Fibroblast of mammary gland (primary cell): ENCODE data around the gene ZNF559.

Source experiments
- DNase-seq: peaks from one replicate; pipeline ENCODE4 v3.0.0-alpha.2; 2010; ENCODE audit warnings: low read depth
- H3K4me3 ChIP-seq: 2 replicates; pipeline ENCODE4 v1.5.1; 2011; ENCODE audit warnings: low read depth, mild to moderate bottlenecking, low read length, moderate library complexity; ENCODE audit not compliant: control insufficient read depth
- TF ChIP-seq, protein P1 (sequence below): conservative IDR thresholded peaks from 2 replicates; pipeline ENCODE4 v1.5.1; 2011; ENCODE audit warnings: low read depth, low read length, inconsistent platforms; ENCODE audit not compliant: control insufficient read depth, insufficient read depth

The ZNF559 gene

DNA sequence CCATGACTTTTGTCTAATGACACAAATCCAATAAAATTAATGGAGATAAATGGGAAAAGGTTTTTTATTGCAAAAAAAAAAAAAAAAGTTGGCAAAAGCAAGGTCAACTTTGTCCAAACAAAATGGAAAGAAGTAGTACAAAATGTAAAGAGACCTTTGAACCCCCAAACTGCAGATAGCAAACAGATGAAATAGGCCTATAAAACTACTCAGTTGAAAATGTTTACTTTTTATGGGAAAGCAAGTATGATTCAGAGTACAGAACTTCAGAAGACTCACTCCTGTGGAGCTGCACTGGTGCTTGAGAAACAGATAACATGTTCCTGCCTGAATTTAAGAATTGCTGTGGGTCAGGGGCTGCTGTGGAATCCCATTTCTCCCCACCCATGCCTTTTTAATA lies 29.0 kb downstream of the ZNF559 start:
- TF ChIP-seq, protein P1, sequence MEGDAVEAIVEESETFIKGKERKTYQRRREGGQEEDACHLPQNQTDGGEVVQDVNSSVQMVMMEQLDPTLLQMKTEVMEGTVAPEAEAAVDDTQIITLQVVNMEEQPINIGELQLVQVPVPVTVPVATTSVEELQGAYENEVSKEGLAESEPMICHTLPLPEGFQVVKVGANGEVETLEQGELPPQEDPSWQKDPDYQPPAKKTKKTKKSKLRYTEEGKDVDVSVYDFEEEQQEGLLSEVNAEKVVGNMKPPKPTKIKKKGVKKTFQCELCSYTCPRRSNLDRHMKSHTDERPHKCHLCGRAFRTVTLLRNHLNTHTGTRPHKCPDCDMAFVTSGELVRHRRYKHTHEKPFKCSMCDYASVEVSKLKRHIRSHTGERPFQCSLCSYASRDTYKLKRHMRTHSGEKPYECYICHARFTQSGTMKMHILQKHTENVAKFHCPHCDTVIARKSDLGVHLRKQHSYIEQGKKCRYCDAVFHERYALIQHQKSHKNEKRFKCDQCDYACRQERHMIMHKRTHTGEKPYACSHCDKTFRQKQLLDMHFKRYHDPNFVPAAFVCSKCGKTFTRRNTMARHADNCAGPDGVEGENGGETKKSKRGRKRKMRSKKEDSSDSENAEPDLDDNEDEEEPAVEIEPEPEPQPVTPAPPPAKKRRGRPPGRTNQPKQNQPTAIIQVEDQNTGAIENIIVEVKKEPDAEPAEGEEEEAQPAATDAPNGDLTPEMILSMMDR = no peak
- DNase-seq = no peak

DNA sequence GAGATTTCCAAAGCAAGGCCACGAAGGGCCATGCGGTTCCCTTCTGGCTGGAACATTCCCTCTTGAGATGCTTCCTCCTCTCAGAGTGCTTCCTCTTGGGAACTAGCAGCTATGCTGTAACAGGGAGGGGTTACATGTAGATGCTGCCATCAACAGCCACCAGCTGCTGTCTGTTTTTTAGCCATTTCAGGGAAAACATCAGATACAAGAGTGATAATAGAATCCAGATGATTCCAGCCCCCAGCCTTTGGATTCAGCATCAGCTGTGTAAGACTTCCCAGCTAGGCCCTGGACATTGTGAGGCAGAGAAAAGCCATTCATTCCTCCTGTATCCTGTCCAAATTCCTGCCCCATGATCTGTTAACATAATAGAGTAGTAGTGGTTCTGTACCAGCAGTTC lies 30.7 kb downstream of the ZNF559 start:
- DNase-seq = no peak
- TF ChIP-seq, protein P1 = no peak
- H3K4me3 ChIP-seq = no peak overlapping the region

More for the DNA sequence above, 29.0 kb downstream of the ZNF559 start:
- H3K4me3 ChIP-seq = no peak overlapping the region

DNA sequence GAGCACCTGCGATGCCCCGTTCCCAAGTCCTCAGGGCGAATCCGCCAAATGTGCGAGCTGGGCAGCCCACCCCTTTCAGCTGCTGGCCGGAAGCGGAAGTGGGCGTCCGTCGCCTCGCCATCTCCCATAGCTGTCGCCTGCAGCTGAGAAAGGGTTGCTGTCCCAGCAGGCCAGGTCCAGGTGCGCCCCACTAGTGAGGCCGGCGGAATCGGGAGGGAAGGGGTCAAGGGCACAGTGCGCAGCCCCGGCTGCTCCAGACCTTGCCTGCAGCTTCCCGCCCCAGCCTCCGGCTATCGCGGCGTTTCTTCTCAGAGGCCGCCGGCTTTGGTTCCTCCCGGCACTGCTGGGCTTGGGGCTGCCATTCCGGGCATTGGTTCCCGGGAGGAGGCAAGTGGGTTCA lies 38.9 kb downstream of the ZNF559 start, which contains the start of gene ZNF177:
TSS of gene ZNF177 (plus strand) at position 109 of the 400 bp plus-strand sequence. CDS start 15,299 bp downstream, outside the sequence.
- peak within 1 kb of the TSS; percentile 31 for H3K4me3 ChIP-seq
- no peak for DNase-seq
- TF ChIP-seq, protein P1 = no peak

DNA sequence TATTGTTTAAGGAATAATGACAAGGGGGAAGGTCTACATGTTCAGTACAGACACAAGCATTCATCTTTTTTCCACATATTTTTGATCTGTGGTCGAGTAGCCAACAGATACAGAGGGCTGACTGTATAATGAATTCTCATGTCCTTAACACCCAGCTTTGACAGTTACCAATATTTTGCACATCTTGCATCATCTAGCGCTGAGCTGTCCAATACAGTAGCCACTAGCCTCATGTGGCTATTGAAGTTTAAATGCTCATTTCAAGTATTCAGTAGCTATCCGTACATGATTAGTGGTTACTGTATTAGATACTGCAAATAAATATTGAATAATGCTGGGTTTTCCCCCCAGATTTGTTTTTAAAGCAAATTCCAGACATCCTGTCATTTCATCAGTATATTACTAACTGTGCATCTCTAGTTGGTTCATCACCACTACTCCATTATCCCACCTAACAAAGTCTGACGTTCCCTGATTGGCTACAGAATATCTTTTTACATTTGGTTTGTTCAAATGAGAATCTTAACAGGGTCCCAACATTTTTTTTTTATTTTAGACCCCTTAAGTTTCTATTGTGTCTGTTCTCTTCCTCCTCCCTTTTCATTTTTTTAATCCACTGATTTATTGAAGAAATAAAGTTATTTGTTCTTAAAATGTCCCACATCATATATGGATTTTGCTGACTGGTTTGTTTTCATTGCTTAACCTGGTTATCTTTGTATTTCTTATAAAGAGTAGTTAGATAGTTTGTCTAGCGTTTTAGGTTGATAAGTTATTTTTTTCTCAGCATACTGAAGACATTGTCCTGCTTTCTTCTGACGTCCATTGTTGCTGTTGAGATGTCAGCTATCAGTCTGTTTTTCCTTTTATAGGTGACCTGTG lies 47.0 kb downstream of the ZNF559 start:
- TF ChIP-seq, protein P1 = no peak
- no peak overlapping the region for H3K4me3 ChIP-seq
- no peak for DNase-seq

DNA sequence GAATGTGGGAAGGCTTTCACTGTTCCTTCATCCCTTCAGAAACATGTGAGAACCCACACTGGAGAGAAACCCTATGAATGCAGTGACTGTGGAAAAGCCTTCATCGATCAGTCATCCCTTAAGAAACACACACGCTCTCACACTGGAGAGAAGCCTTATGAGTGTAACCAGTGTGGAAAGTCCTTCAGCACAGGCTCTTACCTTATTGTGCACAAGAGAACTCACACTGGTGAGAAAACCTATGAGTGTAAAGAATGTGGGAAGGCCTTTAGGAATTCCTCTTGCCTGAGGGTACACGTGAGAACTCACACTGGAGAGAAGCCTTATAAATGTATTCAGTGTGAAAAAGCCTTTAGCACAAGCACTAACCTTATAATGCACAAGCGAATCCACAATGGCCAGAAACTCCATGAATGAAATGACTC lies 57.4 kb downstream of the ZNF559 start:
- DNase-seq = peak; percentile 3
- no peak overlapping the region for H3K4me3 ChIP-seq
- TF ChIP-seq, protein P1 = no peak
